Neutrophil (primary cell): ENCODE results near the gene ADGRG1.
"Not testable (repeated sequence)": the region's sequence is repeated elsewhere in the genome, so short reads cannot be mapped to it uniquely, and the experiment has no call there.

Source experiments
- H3K27ac ChIP-seq: fragments of 200-600 bp; sonication (generic); 2 replicates; pipeline ENCODE4 v1.5.1; 2016; ENCODE audit warnings: mild to moderate bottlenecking, moderate library complexity
- H3K27me3 ChIP-seq: fragments of 200-600 bp; sonication (generic); 2 replicates; pipeline ENCODE4 v1.6.0; 2016; ENCODE audit warnings: mild to moderate bottlenecking
- H3K36me3 ChIP-seq: fragments of 200-600 bp; sonication (generic); 2 replicates; pipeline ENCODE4 v1.5.1; 2017
- H3K4me1 ChIP-seq, 2 experiments: fragments of 200-600 bp in 1 of 2; sonication (generic) in 1 of 2; 1 replicate in 1 of 2; 2 replicates in 1 of 2; pipeline versions ENCODE4 v1.5.1 to v1.6.1; 2013 to 2016; ENCODE audit warnings: low read depth in 1 of 2, low read length in 1 of 2, mild to moderate bottlenecking in 1 of 2, moderate library complexity in 1 of 2; ENCODE audit not compliant: control insufficient read depth in 1 of 2, insufficient read depth in 1 of 2
- H3K4me3 ChIP-seq, 2 experiments: fragments of 200-600 bp in 1 of 2; sonication (generic) in 1 of 2; 1 replicate in 1 of 2; 2 replicates in 1 of 2; pipeline ENCODE4 v1.5.1; 2013 to 2016; ENCODE audit warnings: low read depth in 1 of 2, low read length in 1 of 2, mild to moderate bottlenecking in 1 of 2, moderate library complexity in 1 of 2
- H3K9me3 ChIP-seq: fragments of 200-600 bp; sonication (generic); 2 replicates; pipeline ENCODE4 v1.5.1; 2016
- CTCF ChIP-seq: fragments of 200-600 bp; sonication (generic); IDR thresholded peaks from 2 replicates; pipeline ENCODE4 v1.5.1; 2016; ENCODE audit warnings: antibody characterized with exemption

Gene ADGRG1

GRCh38 chr16:57593990-57594389 lies 34.4 kb upstream of the ADGRG1 start:
- Histone ChIP-seq H3K36me3 (no peaks in the 10 kb centered on the region), H3K9me3 (no peaks in the 10 kb centered on the region), H3K4me1 (no peaks in the 10 kb centered on the region), H3K27ac (no peak overlapping the region), H3K4me3 (no peak overlapping the region), H3K27me3 (peaks cover 23% of the 10 kb centered on the region)
- no peak for TF ChIP-seq CTCF

- Histone ChIP-seq H3K27me3 (peaks cover 21% of the 10 kb centered on the region), H3K36me3 (no peaks in the 10 kb centered on the region), H3K27ac (no peak overlapping the region), H3K9me3 (no peaks in the 10 kb centered on the region), H3K4me3 (no peak overlapping the region), H3K4me1 (no peaks in the 10 kb centered on the region)
- no peak for TF ChIP-seq CTCF
Observed at GRCh38 chr16:57594531-57595031, 33.8 kb upstream of the ADGRG1 start.

GRCh38 chr16:57596234-57596633 lies 32.2 kb upstream of the ADGRG1 start:
- H3K27ac ChIP-seq, H3K4me1 ChIP-seq, H3K36me3 ChIP-seq, H3K27me3 ChIP-seq, H3K9me3 ChIP-seq, H3K4me3 ChIP-seq: not testable (repeated sequence)

- H3K4me3 ChIP-seq = no peak overlapping the region
- no peaks in the 10 kb centered on the region for H3K27me3 ChIP-seq
- H3K4me1 ChIP-seq = peaks cover 22 to 30% of the 10 kb centered on the region in 2 experiments
- no peak for TF ChIP-seq CTCF
- no peaks in the 10 kb centered on the region for H3K36me3 ChIP-seq
- H3K9me3 ChIP-seq = no peaks in the 10 kb centered on the region
- H3K27ac ChIP-seq = no peak overlapping the region
Observed at GRCh38 chr16:57598437-57598836, 30.0 kb upstream of the ADGRG1 start.

GRCh38 chr16:57600048-57600835 lies 28.2 kb upstream of the ADGRG1 start:
- Histone ChIP-seq H3K27ac (no peak overlapping the region), H3K4me1 (peaks cover 25 to 33% of the 10 kb centered on the region in 2 experiments), H3K27me3 (no peaks in the 10 kb centered on the region), H3K4me3 (no peak overlapping the region), H3K36me3 (no peaks in the 10 kb centered on the region), H3K9me3 (no peaks in the 10 kb centered on the region)
- peak; percentile 34 for TF ChIP-seq CTCF

GRCh38 chr16:57600952-57601580 lies 27.4 kb upstream of the ADGRG1 start:
- no peak overlapping the region for H3K4me3 ChIP-seq
- TF ChIP-seq CTCF = no peak
- H3K27me3 ChIP-seq = no peaks in the 10 kb centered on the region

More at GRCh38 chr16:57600952-57601580, 27.4 kb upstream of the ADGRG1 start:
- H3K9me3 ChIP-seq = no peaks in the 10 kb centered on the region
- H3K4me1 ChIP-seq = peaks cover 25 to 33% of the 10 kb centered on the region in 2 experiments
- H3K36me3 ChIP-seq = no peaks in the 10 kb centered on the region
- H3K27ac ChIP-seq = no peak overlapping the region
